GM23338 (cell line): ENCODE measurements around the gene SLC9A3. TPM values are rescaled to one million over a fixed set of nuclear protein-coding genes. Genes with fewer than 3 reads are reported as not detected.

ENCODE experiments used
- ATAC-seq: fragments of 200-7000 bp; cut with Tn5 transposase; 3 replicates; pipeline ENCODE4 v1.9.1; 2020
- DNase-seq: peaks from one replicate; pipeline ENCODE4 v3.0.0-alpha.2; 2015; ENCODE audit warnings: low spot score
- H2AFZ ChIP-seq: fragments of 200-600 bp; sonication (generic); 2 replicates; pipeline ENCODE4 v1.8.0; 2016; ENCODE audit warnings: antibody characterized with exemption, mild to moderate bottlenecking, moderate library complexity
- H3F3A ChIP-seq: fragments of 200-600 bp; sonication (generic); replicated peaks from 2 replicates; pipeline ENCODE4 v1.8.0; 2017; ENCODE audit warnings: antibody characterized with exemption, mixed run types, low read depth
- H3K27ac ChIP-seq: fragments of 200-600 bp; sonication (generic); 2 replicates; pipeline ENCODE4 v1.6.1; 2016; ENCODE audit warnings: low read depth
- H3K27me3 ChIP-seq: fragments of 200-600 bp; sonication (generic); 2 replicates; pipeline ENCODE4 v1.8.0; 2016; ENCODE audit warnings: mild to moderate bottlenecking, mixed run types, moderate library complexity; ENCODE audit not compliant: insufficient read depth
- H3K36me3 ChIP-seq: fragments of 200-600 bp; sonication (generic); 2 replicates; pipeline ENCODE4 v1.8.0; 2016; ENCODE audit warnings: mild to moderate bottlenecking; ENCODE audit not compliant: insufficient read depth
- H3K4me1 ChIP-seq: fragments of 200-600 bp; sonication (generic); 2 replicates; pipeline ENCODE4 v1.8.0; 2016; ENCODE audit warnings: mild to moderate bottlenecking, moderate library complexity; ENCODE audit not compliant: insufficient read depth
- H3K4me2 ChIP-seq: fragments of 200-600 bp; sonication (generic); 2 replicates; pipeline ENCODE4 v1.7.1; 2017; ENCODE audit warnings: mixed run types
- H3K4me3 ChIP-seq: fragments of 200-600 bp; sonication (generic); 2 replicates; pipeline ENCODE4 v1.6.1; 2016; ENCODE audit warnings: mixed run types
- H3K79me2 ChIP-seq: fragments of 200-600 bp; sonication (generic); replicated peaks from 2 replicates; pipeline ENCODE4 v1.8.0; 2017; ENCODE audit warnings: mild to moderate bottlenecking; ENCODE audit not compliant: insufficient read depth
- H3K9me2 ChIP-seq: fragments of 200-600 bp; sonication (generic); 2 replicates; pipeline ENCODE4 v1.8.0; 2017; ENCODE audit not compliant: insufficient read depth
- H4K20me1 ChIP-seq: fragments of 200-600 bp; sonication (generic); replicated peaks from 2 replicates; pipeline ENCODE4 v1.8.0; 2017; ENCODE audit warnings: mild to moderate bottlenecking; ENCODE audit not compliant: insufficient read depth
- H3K27ac Mint-ChIP-seq: 2 replicates; pipeline ENCODE4 v1.8.0; 2020; ENCODE audit warnings: inconsistent platforms, mild to moderate bottlenecking, moderate library complexity, mixed read lengths
- H3K27me3 Mint-ChIP-seq: 3 replicates; pipeline ENCODE4 v1.8.0; 2022; ENCODE audit warnings: low read depth, mild to moderate bottlenecking, moderate library complexity, mixed read lengths, inconsistent platforms; ENCODE audit not compliant: insufficient read depth, poor library complexity
- H3K36me3 Mint-ChIP-seq: 3 replicates; pipeline ENCODE4 v1.8.0; 2021; ENCODE audit warnings: low read depth, mild to moderate bottlenecking, inconsistent platforms, moderate library complexity, mixed read lengths
- H3K4me1 Mint-ChIP-seq: 3 replicates; pipeline ENCODE4 v1.8.0; 2020; ENCODE audit warnings: mild to moderate bottlenecking, inconsistent platforms, mixed read lengths
- H3K4me3 Mint-ChIP-seq: 3 replicates; pipeline ENCODE4 v1.8.0; 2021; ENCODE audit warnings: moderate library complexity, mild to moderate bottlenecking, inconsistent platforms, mixed read lengths
- H3K9me3 Mint-ChIP-seq: 3 replicates; pipeline ENCODE4 v1.8.0; 2020; ENCODE audit warnings: moderate library complexity, mild to moderate bottlenecking, inconsistent platforms, mixed read lengths
- CREB1 ChIP-seq: fragments of 250-450 bp; sonication (Bioruptor Pico); IDR thresholded peaks from 2 replicates; pipeline ENCODE4 v1.5.0; 2020; ENCODE audit warnings: low read depth, mild to moderate bottlenecking, moderate library complexity
- ETS1 ChIP-seq: IDR thresholded peaks from 2 replicates; pipeline ENCODE4 v1.6.1; 2016; ENCODE audit warnings: antibody characterized with exemption
- EZH2 ChIP-seq: fragments of 200-600 bp; sonication (generic); IDR thresholded peaks from one replicate; pipeline ENCODE4 v1.8.0; 2017; ENCODE audit warnings: antibody characterized with exemption, mild to moderate bottlenecking, low read depth; ENCODE audit not compliant: unreplicated experiment
- EZH2phosphoT487 ChIP-seq: fragments of 200-600 bp; sonication (generic); IDR thresholded peaks from one replicate; pipeline ENCODE4 v1.8.1; 2018; ENCODE audit warnings: antibody characterized with exemption; ENCODE audit not compliant: unreplicated experiment
- JUNB ChIP-seq: IDR thresholded peaks from one replicate; pipeline ENCODE4 v1.6.1; 2016; ENCODE audit warnings: antibody characterized with exemption; ENCODE audit not compliant: unreplicated experiment
- NANOG ChIP-seq: IDR thresholded peaks from 2 replicates; pipeline ENCODE4 v1.6.1; 2016; ENCODE audit warnings: antibody characterized with exemption, borderline replicate concordance
- POLR2AphosphoS5 ChIP-seq: IDR thresholded peaks from 2 replicates; pipeline ENCODE4 v1.6.1; 2016; ENCODE audit warnings: antibody characterized with exemption, low read depth
- STAT1 ChIP-seq: IDR thresholded peaks from one replicate; pipeline ENCODE4 v1.6.1; 2016; ENCODE audit warnings: antibody characterized with exemption; ENCODE audit not compliant: unreplicated experiment
- ZNF114 ChIP-seq: fragments of 250-450 bp; sonication (Bioruptor Pico); IDR thresholded peaks from 2 replicates; pipeline ENCODE4 v1.5.0; 2020; ENCODE audit warnings: mild to moderate bottlenecking, moderate library complexity
- ZNF331 ChIP-seq: fragments of 250-450 bp; sonication (Bioruptor Pico); IDR thresholded peaks from 2 replicates; pipeline ENCODE4 v1.5.0; 2020; ENCODE audit warnings: low read depth, mild to moderate bottlenecking, moderate library complexity
- ZNF462 ChIP-seq: fragments of 250-450 bp; sonication (Bioruptor Pico); IDR thresholded peaks from 2 replicates; pipeline ENCODE4 v1.5.0; 2020; ENCODE audit warnings: mild to moderate bottlenecking, moderate library complexity
- polyA plus RNA-seq: library from polyadenylated mRNA; unstranded; fragments of >200 nt; fragmentation: Nextera tagmentation; extraction: Ambion mirVana; gene quantifications from 2 replicates; pipeline ENCODE4 v1.2.1, GENCODE V29; 2016
- total RNA-seq: library from RNA; depleted of rRNA; stranded (reverse); fragments of >200 nt; shearing (Covaris generic); gene quantifications from 2 replicates; pipeline ENCODE4 v1.2.3, GENCODE V29; 2014
- TF ChIP-seq, protein P1 (sequence below): IDR thresholded peaks from one replicate; pipeline ENCODE4 v1.6.1; 2018; ENCODE audit warnings: antibody characterized with exemption; ENCODE audit not compliant: unreplicated experiment
- TF ChIP-seq, protein P2 (sequence below), 2 experiments: fragments of 200-600 bp in 1 of 2; sonication (generic) in 1 of 2; conservative IDR thresholded peaks; 2 replicates each; pipeline versions ENCODE4 v1.5.1 to v1.6.1; 2016 to 2017; ENCODE audit warnings: antibody characterized with exemption in 2 of 2, low read depth in 2 of 2, mild to moderate bottlenecking in 2 of 2, moderate library complexity in 1 of 2

SLC9A3 gene
- total and polyA plus RNA-seq, 2 experiments from 2014 or later: 0.39 to 3.1 TPM

- H3K4me3 ChIP-seq: no peak overlapping the region
- no peaks in the 10 kb centered on the region for H3K36me3 ChIP-seq
- no peak overlapping the region for H3K4me2 ChIP-seq
- peaks cover 86% of the 10 kb centered on the region for H3K27me3 Mint-ChIP-seq
- H3K9me2 ChIP-seq: no peaks in the 10 kb centered on the region
- ATAC-seq (no peak), DNase-seq (no peak)
- no peaks in the 10 kb centered on the region for H3F3A ChIP-seq
- peaks cover 12% of the 10 kb centered on the region for H3K4me1 Mint-ChIP-seq
- H4K20me1 ChIP-seq: no peaks in the 10 kb centered on the region
- no peaks in the 10 kb centered on the region for H3K79me2 ChIP-seq
- TF ChIP-seq POLR2AphosphoS5 (no peak), EZH2 (no peak), ZNF114 (CRISPR knock-in tag) (no peak), ZNF331 (CRISPR knock-in tag) (no peak), NANOG (no peak), ZNF462 (CRISPR knock-in tag) (no peak), JUNB (no peak), ETS1 (no peak), STAT1 (no peak), CREB1 (CRISPR knock-in tag) (no peak), EZH2phosphoT487 (no peak)
- TF ChIP-seq, protein P1, sequence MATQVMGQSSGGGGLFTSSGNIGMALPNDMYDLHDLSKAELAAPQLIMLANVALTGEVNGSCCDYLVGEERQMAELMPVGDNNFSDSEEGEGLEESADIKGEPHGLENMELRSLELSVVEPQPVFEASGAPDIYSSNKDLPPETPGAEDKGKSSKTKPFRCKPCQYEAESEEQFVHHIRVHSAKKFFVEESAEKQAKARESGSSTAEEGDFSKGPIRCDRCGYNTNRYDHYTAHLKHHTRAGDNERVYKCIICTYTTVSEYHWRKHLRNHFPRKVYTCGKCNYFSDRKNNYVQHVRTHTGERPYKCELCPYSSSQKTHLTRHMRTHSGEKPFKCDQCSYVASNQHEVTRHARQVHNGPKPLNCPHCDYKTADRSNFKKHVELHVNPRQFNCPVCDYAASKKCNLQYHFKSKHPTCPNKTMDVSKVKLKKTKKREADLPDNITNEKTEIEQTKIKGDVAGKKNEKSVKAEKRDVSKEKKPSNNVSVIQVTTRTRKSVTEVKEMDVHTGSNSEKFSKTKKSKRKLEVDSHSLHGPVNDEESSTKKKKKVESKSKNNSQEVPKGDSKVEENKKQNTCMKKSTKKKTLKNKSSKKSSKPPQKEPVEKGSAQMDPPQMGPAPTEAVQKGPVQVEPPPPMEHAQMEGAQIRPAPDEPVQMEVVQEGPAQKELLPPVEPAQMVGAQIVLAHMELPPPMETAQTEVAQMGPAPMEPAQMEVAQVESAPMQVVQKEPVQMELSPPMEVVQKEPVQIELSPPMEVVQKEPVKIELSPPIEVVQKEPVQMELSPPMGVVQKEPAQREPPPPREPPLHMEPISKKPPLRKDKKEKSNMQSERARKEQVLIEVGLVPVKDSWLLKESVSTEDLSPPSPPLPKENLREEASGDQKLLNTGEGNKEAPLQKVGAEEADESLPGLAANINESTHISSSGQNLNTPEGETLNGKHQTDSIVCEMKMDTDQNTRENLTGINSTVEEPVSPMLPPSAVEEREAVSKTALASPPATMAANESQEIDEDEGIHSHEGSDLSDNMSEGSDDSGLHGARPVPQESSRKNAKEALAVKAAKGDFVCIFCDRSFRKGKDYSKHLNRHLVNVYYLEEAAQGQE: no peak
- TF ChIP-seq, protein P2, sequence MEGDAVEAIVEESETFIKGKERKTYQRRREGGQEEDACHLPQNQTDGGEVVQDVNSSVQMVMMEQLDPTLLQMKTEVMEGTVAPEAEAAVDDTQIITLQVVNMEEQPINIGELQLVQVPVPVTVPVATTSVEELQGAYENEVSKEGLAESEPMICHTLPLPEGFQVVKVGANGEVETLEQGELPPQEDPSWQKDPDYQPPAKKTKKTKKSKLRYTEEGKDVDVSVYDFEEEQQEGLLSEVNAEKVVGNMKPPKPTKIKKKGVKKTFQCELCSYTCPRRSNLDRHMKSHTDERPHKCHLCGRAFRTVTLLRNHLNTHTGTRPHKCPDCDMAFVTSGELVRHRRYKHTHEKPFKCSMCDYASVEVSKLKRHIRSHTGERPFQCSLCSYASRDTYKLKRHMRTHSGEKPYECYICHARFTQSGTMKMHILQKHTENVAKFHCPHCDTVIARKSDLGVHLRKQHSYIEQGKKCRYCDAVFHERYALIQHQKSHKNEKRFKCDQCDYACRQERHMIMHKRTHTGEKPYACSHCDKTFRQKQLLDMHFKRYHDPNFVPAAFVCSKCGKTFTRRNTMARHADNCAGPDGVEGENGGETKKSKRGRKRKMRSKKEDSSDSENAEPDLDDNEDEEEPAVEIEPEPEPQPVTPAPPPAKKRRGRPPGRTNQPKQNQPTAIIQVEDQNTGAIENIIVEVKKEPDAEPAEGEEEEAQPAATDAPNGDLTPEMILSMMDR (conservative IDR thresholded peaks at IDR 0.05; ENCODE audit: low read depth in 2 of 2): no peak
- peaks cover 16% of the 10 kb centered on the region for H3K27me3 ChIP-seq
- no peak overlapping the region for H2AFZ ChIP-seq
- no peak overlapping the region for H3K27ac ChIP-seq
- H3K36me3 Mint-ChIP-seq: no peaks in the 10 kb centered on the region; the same call in 2 of the 3 replicates
- no peak overlapping the region for H3K4me3 Mint-ChIP-seq
- peaks cover 4% of the 10 kb centered on the region; the same call in 1 of the 3 replicates for H3K9me3 Mint-ChIP-seq
- no peak overlapping the region for H3K27ac Mint-ChIP-seq
- H3K4me1 ChIP-seq: no peaks in the 10 kb centered on the region
These were observed 24.7 kb downstream of the SLC9A3 start for GRCh38 chr5:499233-500209.
